Mesodermal cell (in vitro differentiated cells): ENCODE measurements around the gene MRNIP.

Experiments
- H3K27ac ChIP-seq: 2 replicates; pipeline ENCODE4 v1.7.0; 2013; ENCODE audit warnings: mild to moderate bottlenecking, low read depth, low read length, moderate library complexity; ENCODE audit not compliant: severe bottlenecking
- H3K36me3 ChIP-seq: 2 replicates; pipeline ENCODE4 v1.7.1; 2013; ENCODE audit warnings: mild to moderate bottlenecking, low read length, moderate library complexity; ENCODE audit not compliant: control insufficient read depth, insufficient read depth
- H3K4me1 ChIP-seq: one replicate; pipeline ENCODE4 v1.7.1; 2013; ENCODE audit warnings: mild to moderate bottlenecking, low read length; ENCODE audit not compliant: insufficient read depth, control insufficient read depth, poor library complexity, severe bottlenecking
- H3K4me3 ChIP-seq: 2 replicates; pipeline ENCODE4 v1.7.0; 2013; ENCODE audit warnings: low read length, control low read depth, mild to moderate bottlenecking; ENCODE audit not compliant: insufficient read depth, poor library complexity, severe bottlenecking; ENCODE audit errors: extremely low read depth
- H3K9me3 ChIP-seq: 2 replicates; pipeline ENCODE4 v1.7.1; 2013; ENCODE audit warnings: mild to moderate bottlenecking, low read length, moderate library complexity; ENCODE audit not compliant: control insufficient read depth
- WGBS, 2 experiments: methylation state at CpG; one replicate each; pipeline ENCODE4 v1.1.5; 2013; ENCODE audit warnings: missing lambda C conversion rate in 2 of 2; ENCODE audit not compliant: insufficient coverage in 2 of 2; 5-methylcytosine and 5-hydroxymethylcytosine counted together

Gene MRNIP

DNA sequence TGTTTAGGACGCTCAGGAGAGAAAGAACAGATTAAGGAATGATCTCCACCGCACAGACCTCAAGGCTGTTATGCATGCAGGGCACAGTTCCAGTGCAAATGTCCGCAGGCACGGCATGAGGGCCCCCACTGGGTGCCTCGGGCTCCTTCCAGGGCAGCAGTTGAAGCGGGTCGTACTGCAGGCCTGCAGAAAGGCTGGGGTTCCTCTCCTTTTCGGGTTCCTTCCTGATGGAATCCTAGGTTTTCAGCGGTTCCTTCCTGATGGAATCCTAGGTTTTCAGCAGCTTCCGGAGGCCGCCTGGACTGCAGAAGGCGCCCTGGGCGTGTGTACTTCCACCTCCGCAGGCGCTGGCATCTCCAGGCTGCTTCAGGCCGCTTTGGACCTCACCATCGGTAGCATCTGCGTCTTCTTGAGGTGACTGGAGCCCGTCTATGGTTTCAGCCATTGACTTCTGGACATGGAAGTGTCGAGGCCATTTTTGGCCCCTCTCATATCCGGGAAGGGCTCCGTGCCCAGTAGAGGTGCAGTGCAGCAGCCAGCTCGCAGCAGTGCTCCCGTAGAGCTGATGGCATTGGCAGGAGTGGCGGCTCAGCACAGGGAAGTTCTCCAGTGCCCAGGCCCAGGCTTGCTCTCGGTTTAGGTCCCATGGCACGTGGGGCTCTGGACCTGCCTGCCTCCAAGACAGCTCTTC is 46.3 kb downstream of the MRNIP start:
- Histone ChIP-seq H3K4me1 (no peaks in the 10 kb centered on the region), H3K27ac (no peak overlapping the region), H3K4me3 (no peak overlapping the region), H3K36me3 (peaks cover 54% of the 10 kb centered on the region), H3K9me3 (no peaks in the 10 kb centered on the region)
- WGBS, 2 experiments = 96 to 97% methylated on average over 25 to 27 of the region's 27 CpGs

DNA sequence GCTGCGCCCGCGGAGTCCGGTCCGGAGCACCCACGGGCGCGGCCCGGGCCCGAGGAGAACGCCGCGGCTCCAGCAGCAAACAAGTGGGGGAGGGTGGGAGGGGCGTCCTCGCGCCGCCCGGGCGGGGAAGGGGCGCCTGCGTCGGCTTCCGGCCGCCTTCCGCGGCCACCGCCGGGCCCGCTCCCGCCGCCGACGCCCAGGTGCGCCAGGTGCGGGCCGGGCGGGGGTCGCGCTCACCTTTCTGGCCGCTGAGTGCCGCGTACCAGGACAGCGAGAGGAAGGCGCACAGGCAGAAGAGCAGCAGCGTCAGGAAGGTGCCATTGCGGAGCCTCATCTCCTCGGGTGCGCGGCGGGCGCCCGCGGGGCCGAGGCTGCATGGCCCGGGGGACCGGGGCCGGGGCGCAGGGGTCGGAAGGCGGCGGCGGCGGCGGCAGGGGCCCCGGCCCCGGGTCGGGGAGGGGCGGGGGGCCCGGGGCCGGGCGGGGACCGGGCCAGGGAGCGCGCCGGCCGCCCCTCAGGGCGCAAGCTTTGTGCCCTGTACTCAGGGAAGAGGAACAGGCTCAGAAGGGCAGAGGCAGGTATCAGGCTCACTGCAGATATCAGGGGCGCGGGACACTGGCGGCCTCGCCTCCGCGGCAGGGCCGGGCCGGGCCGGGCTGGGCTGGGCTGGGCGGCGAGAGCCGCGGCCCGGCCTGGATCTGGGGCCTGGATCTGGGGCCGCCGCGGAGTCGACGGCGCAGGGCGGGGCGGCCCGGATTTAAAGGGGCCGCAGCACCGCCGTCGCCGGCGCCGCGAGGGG is 52.2 kb downstream of the MRNIP start, which contains the start of gene MGAT4B:
Gene MGAT4B, minus strand, starts transcription at position 617 of the 799 bp plus-strand sequence. Its CDS starts 283 bp downstream, at position 334.
- no peaks in the 10 kb centered on the region for H3K9me3 ChIP-seq
- 0% methylated on average over 43 to 60 of the region's 108 CpGs for WGBS, 2 experiments
- peaks cover 18% of the 10 kb centered on the region for H3K4me1 ChIP-seq
- H3K36me3 ChIP-seq = peaks cover 22% of the 10 kb centered on the region
- H3K27ac ChIP-seq = peak within 1 kb of the TSS; percentile 49
- peak within 1 kb of the TSS; percentile 70 for H3K4me3 ChIP-seq

DNA sequence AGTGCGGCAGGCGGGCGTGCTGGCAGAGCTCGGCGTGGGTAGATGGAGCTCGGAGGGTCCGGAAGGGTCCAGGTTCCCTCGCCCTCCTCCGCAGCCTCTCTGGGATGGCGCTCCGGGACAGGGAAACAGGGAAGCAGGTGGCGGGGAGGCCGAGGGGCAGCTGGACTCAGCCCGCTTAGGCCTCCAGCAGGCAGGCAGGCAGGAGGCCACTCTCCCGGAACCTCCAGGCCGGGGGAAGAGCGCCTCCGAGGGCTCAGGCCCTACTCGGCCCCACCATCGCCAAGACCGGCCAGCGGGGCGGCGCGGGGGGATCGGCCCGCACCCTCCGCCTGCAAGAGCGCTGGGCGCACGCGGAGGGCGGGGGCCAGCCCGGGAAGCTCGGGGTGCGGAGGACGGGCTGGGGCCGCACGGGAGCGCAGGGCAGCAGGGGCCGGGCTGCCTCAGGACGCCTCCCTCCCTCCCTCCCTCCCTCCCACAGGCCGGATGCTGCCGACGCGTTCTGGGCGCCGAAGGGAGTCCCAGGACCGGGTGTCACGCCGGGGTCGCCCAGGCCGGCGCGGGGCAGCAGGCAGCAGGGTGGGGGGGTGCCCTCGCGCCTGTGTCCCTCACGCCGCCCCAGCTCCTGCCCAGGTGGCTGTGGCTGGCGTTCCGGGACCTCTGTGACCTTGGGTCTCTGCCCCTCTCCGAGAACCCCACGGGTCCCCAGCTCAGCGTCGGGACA is 52.9 kb downstream of the MRNIP start:
- peaks cover 18% of the 10 kb centered on the region for H3K4me1 ChIP-seq
- H3K36me3 ChIP-seq = peaks cover 22% of the 10 kb centered on the region
- H3K4me3 ChIP-seq = peak overlapping the region; percentile 70
- no peaks in the 10 kb centered on the region for H3K9me3 ChIP-seq
- WGBS, 2 experiments = 12% methylated on average over 49 to 50 of the region's 65 CpGs
- no peak overlapping the region for H3K27ac ChIP-seq

DNA sequence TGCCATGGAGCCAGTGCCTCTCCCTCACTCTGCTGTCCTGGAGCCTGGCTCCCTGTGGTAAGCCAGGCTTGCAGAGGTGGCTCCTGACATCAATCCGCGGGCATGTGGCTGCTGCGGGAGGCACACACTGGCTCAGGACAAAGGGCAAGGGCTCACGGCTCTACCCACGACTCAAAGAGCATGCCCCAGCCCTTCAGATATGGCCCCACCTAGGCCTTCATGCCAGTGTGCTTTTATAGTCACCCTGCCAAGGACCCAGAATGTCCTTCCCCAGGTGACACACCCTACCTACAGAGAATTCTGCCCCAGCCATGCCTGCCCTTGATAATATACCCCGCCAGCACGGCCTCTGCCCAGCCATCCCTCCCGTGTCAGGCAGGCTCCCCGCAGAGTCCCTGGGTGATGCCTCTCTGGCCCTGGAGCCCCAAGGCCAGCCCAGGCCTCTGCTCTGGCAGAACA is 53.5 kb downstream of the MRNIP start:
- H3K4me3 ChIP-seq = peak overlapping the region; percentile 70
- no peaks in the 10 kb centered on the region for H3K9me3 ChIP-seq
- 66 to 75% methylated on average over 9 of the region's 9 CpGs for WGBS, 2 experiments
- no peak overlapping the region for H3K27ac ChIP-seq
- H3K4me1 ChIP-seq = peaks cover 18% of the 10 kb centered on the region
- peaks cover 24% of the 10 kb centered on the region for H3K36me3 ChIP-seq

DNA sequence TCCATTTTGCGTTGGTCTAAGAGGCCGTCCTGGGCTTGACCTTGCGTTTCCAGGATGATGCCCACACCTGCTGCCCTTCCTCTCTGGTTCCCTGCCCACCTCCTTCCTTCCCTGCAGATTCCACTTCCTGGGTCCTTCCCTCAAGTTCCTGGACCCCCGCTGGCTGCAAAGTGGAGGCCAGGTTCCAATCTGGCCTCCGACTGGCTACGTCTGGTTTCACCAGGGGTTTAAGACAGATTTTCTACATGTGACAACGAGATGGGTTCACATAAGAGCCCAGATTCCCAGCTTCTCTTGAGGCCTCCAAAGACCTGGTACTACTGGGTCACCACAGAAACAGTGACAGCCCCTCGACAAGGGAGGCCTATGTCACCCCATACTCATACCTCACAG is 54.1 kb downstream of the MRNIP start:
- no peak overlapping the region for H3K27ac ChIP-seq
- H3K4me3 ChIP-seq = no peak overlapping the region
- WGBS, 2 experiments = 98 to 99% methylated on average over 8 of the region's 8 CpGs
- H3K4me1 ChIP-seq = peaks cover 18% of the 10 kb centered on the region
- no peaks in the 10 kb centered on the region for H3K9me3 ChIP-seq
- H3K36me3 ChIP-seq = peaks cover 30% of the 10 kb centered on the region

DNA sequence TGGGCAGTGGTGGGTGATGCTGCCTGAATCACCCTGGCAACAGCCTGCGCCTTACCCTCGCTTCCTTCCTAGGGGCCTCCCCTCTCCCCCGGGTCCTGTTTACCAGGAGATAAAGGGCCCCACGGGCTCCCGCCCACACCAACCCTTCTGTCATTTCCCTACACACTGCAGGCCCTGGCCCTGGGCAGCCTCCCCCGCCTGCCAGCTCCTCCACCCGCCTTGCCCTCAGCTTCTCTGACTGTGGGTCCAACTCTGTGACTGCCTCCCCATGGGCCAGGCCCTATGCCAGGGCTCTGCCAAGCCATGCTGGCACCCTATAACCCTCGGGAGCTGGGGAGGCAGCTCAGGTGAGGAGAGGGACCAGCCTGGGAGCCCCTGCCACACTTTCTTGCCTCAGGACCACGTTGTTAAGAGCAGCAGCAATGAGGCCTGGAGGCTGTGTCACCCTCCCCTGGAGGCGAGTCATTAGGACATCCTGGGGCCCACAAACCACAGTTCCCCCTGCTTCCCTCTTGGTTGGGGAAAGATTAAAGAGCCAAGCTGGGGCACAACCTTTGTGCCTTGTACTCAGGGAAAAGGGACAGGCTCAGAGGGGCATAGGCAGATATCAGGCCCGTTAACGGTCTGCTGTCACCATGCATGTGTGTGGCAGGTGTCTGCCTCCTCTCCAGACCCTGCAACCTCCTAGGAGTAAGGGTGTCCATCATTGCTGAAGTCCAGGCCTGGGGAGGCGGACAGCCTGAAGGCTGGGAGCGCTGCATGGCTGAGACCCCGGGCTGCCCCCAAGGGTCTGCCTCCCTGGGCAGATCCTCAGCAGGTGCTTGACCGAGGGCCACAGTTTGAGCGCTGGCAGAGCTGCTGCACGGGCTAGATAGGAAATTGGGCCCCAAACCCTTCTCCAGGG is 54.7 kb downstream of the MRNIP start:
- peaks cover 34% of the 10 kb centered on the region for H3K36me3 ChIP-seq
- H3K4me1 ChIP-seq = peaks cover 18% of the 10 kb centered on the region
- peak overlapping the region; percentile 11 for H3K4me3 ChIP-seq
- WGBS, 2 experiments = 80 to 87% methylated on average over 15 to 18 of the region's 18 CpGs
- H3K27ac ChIP-seq = no peak overlapping the region
- no peaks in the 10 kb centered on the region for H3K9me3 ChIP-seq

DNA sequence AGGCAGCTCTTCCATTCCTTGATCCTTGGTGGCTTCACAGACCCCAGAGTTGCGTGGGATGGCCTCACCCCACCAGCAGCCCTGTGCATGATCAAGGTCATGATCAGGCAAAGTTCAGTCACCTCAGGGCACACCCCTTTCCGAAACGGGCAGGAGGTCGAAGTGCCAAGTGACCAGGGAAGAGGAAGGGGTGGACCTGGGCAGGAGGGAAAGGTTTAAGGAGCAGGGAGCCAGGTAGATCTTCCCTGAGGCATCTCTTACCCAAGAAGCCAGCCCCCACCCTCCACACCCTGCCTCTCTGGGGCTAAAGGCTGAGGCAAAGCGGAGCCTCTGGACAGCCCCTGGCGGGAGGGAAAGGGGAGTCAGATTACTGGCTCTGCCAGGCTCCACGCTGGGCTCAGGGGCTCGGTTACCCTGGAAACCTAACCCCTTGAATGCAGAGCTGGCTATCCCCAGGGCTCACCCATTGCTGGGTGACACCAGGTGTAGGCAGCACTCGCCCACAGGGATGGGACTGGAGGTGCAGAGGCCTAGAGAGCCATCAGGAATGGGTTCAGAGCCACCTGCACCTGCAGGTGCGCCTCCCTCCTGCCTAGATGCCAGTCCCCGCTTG is 55.6 kb downstream of the MRNIP start:
- H3K36me3 ChIP-seq = peaks cover 43% of the 10 kb centered on the region
- no peak overlapping the region for H3K27ac ChIP-seq
- H3K4me3 ChIP-seq = no peak overlapping the region
- H3K9me3 ChIP-seq = no peaks in the 10 kb centered on the region
- H3K4me1 ChIP-seq = peaks cover 18% of the 10 kb centered on the region
- WGBS, 2 experiments = 65 to 78% methylated on average over 8 to 9 of the region's 11 CpGs

DNA sequence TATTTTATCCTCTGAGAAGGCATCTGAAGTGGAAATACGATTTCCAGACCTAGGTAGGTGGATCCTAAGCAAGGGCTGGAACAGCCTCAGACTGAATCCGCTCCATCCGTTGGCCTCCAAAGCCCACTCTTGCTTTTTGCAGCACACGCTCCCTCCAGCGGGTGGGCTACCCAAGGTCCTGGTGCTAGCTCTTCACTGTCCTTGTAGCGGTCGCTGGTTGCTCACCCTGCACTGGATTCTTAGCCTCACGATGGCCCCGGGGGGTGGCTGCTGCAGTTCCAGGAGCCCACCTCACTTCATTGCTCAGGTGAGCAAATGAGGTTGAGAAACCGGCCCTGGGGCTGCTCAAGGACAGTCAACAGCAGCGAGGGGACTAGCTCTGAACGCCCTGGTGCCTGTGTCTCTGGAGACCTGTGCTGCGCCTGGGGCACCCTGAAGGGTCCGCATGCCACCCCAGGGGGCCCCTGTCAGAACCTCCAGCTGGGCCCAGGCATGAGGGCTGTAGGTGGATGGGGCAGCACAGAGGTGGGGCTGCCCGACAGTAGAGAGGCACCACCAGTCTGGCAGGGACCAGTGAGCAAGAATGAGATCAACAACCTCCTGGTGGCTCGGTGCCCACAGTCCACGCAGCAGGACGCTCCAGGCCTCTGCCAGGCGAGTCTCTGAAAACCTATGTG is 56.3 kb downstream of the MRNIP start:
- peaks cover 18% of the 10 kb centered on the region for H3K4me1 ChIP-seq
- H3K36me3 ChIP-seq = peaks cover 49% of the 10 kb centered on the region
- H3K9me3 ChIP-seq = no peaks in the 10 kb centered on the region
- H3K27ac ChIP-seq = no peak overlapping the region
- 91 to 92% methylated on average over 19 of the region's 19 CpGs for WGBS, 2 experiments
- no peak overlapping the region for H3K4me3 ChIP-seq

DNA sequence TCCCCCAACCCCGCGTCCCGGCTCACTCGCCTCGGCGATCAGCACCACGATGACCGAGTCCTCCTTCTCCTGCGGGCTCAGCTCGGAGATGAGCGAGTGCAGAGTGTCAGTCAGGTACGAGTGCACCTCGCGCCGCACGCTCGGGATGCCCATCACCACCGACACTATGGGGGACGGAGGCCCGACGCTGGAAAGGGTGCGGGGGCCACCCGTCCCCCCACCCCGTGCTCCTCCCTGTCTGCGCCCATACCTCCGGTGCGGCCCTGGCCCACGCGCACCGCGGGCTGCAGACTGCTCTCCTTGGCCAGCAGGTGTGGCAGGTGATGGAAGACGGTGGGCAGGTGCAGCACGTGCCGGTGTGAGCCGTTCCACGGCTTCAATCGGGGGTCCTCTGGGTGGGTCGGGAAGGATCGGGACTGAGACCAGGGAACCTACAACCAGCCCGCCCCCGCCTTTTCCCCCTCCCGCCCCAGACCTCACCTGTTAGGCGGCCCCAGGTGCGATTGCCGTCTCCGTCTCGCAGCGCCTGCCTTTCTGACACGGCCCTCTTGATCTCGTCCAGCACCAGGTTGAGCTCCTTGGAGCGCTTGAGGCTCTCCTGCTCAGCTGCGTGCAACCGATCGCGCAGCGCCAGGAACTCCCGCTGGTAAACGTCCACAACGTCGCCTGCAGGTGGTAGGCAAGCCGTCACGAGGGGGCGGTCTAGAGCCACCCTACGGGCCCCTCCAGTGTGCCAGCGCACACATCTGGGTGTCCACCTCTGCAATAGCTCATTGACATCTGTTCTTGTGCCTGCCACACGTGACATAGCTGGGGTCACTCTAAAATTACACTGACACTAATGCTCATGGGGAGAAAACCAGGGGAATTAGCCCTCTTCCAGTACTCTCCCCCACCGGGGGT is 57.1 kb downstream of the MRNIP start:
- peaks cover 57% of the 10 kb centered on the region for H3K36me3 ChIP-seq

More for the DNA sequence above, 57.1 kb downstream of the MRNIP start:
- no peak overlapping the region for H3K27ac ChIP-seq
- WGBS, 2 experiments = 79 to 85% methylated on average over 52 to 64 of the region's 67 CpGs
- peaks cover 22% of the 10 kb centered on the region for H3K4me1 ChIP-seq
- H3K9me3 ChIP-seq = no peaks in the 10 kb centered on the region
- no peak overlapping the region for H3K4me3 ChIP-seq
